ENCODE data around the gene PMF1.

DNA sequence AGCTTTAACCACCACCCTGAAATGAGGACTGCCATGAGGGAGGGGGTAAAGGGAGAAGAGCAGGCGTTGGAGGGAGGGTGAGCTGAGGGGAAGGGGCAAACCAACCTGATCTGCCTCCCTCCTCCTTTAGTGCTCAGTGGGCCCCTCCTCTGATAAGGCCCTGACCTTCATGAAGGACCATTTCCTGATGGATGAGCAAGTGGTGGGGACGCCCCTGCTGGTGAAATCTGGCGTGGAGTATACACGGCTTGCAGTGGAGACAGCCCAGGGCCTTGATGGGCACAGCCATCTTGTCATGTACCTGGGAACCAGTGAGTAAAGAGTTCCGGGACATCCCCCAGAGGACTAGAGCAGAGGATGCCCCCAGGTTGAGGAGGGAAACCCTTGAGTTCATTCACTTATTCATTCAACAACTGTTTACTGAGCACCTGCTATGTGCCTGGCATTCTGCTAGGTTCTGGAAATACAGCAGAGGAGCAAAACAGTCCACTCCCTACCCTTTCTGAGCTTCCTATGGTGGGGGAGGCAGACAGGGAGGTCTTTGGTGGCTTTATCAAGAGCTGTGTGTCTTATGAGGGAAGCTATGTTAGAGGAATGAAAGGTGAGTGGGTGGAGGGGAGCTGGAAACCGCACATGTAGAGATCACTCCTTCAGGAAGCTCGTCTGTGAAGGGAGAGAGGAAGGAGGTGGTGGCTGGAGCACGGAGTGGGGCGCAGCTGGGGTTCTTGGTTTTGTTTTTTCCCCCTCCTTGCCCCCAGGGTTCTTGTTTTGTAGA, 39.9 kb upstream of the PMF1 start:
- TF ChIP-seq CTCF (conservative IDR thresholded peaks at IDR 0.05; ENCODE audit: low read depth in 2 of 2) (peak; percentile 58 to 59), POLR2AphosphoS5 (IDR thresholded peaks at IDR 0.05; ENCODE audit: low read depth) (no peak), EZH2phosphoT487 (IDR thresholded peaks at IDR 0.05; ENCODE audit: unreplicated experiment) (no peak), STAT1 (IDR thresholded peaks at IDR 0.05; ENCODE audit: unreplicated experiment) (no peak), EZH2 (IDR thresholded peaks at IDR 0.05; ENCODE audit: low read depth, unreplicated experiment) (no peak), CREB1 (CRISPR knock-in tag; IDR thresholded peaks at IDR 0.05; ENCODE audit: low read depth) (no peak), JUNB (IDR thresholded peaks at IDR 0.05; ENCODE audit: unreplicated experiment) (no peak), NANOG (IDR thresholded peaks at IDR 0.05; ENCODE audit: borderline replicate concordance) (no peak)
- TF ChIP-seq, protein P1, sequence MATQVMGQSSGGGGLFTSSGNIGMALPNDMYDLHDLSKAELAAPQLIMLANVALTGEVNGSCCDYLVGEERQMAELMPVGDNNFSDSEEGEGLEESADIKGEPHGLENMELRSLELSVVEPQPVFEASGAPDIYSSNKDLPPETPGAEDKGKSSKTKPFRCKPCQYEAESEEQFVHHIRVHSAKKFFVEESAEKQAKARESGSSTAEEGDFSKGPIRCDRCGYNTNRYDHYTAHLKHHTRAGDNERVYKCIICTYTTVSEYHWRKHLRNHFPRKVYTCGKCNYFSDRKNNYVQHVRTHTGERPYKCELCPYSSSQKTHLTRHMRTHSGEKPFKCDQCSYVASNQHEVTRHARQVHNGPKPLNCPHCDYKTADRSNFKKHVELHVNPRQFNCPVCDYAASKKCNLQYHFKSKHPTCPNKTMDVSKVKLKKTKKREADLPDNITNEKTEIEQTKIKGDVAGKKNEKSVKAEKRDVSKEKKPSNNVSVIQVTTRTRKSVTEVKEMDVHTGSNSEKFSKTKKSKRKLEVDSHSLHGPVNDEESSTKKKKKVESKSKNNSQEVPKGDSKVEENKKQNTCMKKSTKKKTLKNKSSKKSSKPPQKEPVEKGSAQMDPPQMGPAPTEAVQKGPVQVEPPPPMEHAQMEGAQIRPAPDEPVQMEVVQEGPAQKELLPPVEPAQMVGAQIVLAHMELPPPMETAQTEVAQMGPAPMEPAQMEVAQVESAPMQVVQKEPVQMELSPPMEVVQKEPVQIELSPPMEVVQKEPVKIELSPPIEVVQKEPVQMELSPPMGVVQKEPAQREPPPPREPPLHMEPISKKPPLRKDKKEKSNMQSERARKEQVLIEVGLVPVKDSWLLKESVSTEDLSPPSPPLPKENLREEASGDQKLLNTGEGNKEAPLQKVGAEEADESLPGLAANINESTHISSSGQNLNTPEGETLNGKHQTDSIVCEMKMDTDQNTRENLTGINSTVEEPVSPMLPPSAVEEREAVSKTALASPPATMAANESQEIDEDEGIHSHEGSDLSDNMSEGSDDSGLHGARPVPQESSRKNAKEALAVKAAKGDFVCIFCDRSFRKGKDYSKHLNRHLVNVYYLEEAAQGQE (IDR thresholded peaks at IDR 0.05; ENCODE audit: unreplicated experiment), result no peak
- TF ChIP-seq, protein P2, sequence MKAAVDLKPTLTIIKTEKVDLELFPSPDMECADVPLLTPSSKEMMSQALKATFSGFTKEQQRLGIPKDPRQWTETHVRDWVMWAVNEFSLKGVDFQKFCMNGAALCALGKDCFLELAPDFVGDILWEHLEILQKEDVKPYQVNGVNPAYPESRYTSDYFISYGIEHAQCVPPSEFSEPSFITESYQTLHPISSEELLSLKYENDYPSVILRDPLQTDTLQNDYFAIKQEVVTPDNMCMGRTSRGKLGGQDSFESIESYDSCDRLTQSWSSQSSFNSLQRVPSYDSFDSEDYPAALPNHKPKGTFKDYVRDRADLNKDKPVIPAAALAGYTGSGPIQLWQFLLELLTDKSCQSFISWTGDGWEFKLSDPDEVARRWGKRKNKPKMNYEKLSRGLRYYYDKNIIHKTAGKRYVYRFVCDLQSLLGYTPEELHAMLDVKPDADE (IDR thresholded peaks at IDR 0.05), result no peak
